SJCRH30 (cell line): ENCODE results near the gene TBC1D2. TPM values are rescaled to one million over a fixed set of nuclear protein-coding genes. Genes with fewer than 3 reads are reported as not detected.

Source experiments
- DNase-seq, 2 experiments: peaks; one replicate each; pipeline ENCODE4 v3.0.0-alpha.2; 2015 to 2020
- H3K27ac ChIP-seq: fragments of 250-450 bp; sonication (Bioruptor Pico); 2 replicates; pipeline ENCODE4 v1.5.1; 2020; ENCODE audit warnings: mild to moderate bottlenecking, moderate library complexity
- H3K27me3 ChIP-seq: fragments of 250-450 bp; sonication (Bioruptor Pico); 2 replicates; pipeline ENCODE4 v1.5.1; 2020; ENCODE audit warnings: mild to moderate bottlenecking, moderate library complexity
- H3K36me3 ChIP-seq: fragments of 250-450 bp; sonication (Bioruptor Pico); 2 replicates; pipeline ENCODE4 v1.5.1; 2020; ENCODE audit warnings: mild to moderate bottlenecking, moderate library complexity
- H3K4me1 ChIP-seq: fragments of 250-450 bp; sonication (Bioruptor Pico); 2 replicates; pipeline ENCODE4 v1.5.1; 2020; ENCODE audit warnings: mild to moderate bottlenecking, moderate library complexity
- H3K4me3 ChIP-seq: fragments of 250-450 bp; sonication (Bioruptor Pico); 2 replicates; pipeline ENCODE4 v1.5.1; 2020; ENCODE audit warnings: mild to moderate bottlenecking, moderate library complexity
- H3K9me3 ChIP-seq: fragments of 250-450 bp; sonication (Bioruptor Pico); replicated peaks from 2 replicates; pipeline ENCODE4 v1.5.1; 2020; ENCODE audit warnings: mild to moderate bottlenecking, moderate library complexity
- total RNA-seq: library from RNA; depleted of rRNA; stranded (reverse); fragments of >200 nt; shearing (Covaris generic); gene quantifications from 2 replicates; pipeline ENCODE4 v1.2.3, GENCODE V29; 2014

The TBC1D2 gene
- total RNA-seq, 1 experiment from 2014 or later = 1.4 TPM

GRCh38 chr9:98173181-98173580 lies 82.3 kb downstream of the TBC1D2 start:
- no peak overlapping the region for H3K27ac ChIP-seq
- no peak overlapping the region for H3K4me3 ChIP-seq
- no peak for DNase-seq
- H3K27me3 ChIP-seq = 0 out of 2 replicates have a peak, but pooled peaks cover 9% of the 10 kb centered on the region
- no peaks in the 10 kb centered on the region for H3K36me3 ChIP-seq
- H3K9me3 ChIP-seq = no peaks in the 10 kb centered on the region
- peaks cover 29% of the 10 kb centered on the region for H3K4me1 ChIP-seq

- Histone ChIP-seq H3K27me3 (0 out of 2 replicates have a peak, but pooled peaks cover 10% of the 10 kb centered on the region), H3K9me3 (no peaks in the 10 kb centered on the region), H3K4me3 (no peak overlapping the region), H3K36me3 (no peaks in the 10 kb centered on the region), H3K27ac (no peak overlapping the region), H3K4me1 (peaks cover 29% of the 10 kb centered on the region)
- DNase-seq = peak; percentile 90 to 94
Observed at GRCh38 chr9:98172604-98173003, 82.8 kb downstream of the TBC1D2 start.

- H3K9me3 ChIP-seq = no peaks in the 10 kb centered on the region
- H3K27ac ChIP-seq = no peak overlapping the region
- H3K4me3 ChIP-seq = no peak overlapping the region
- H3K27me3 ChIP-seq = 0 out of 2 replicates have a peak, but pooled peaks cover 8% of the 10 kb centered on the region
- peaks cover 29% of the 10 kb centered on the region for H3K4me1 ChIP-seq
- no peaks in the 10 kb centered on the region for H3K36me3 ChIP-seq
- DNase-seq = no peak
Observed at GRCh38 chr9:98171176-98171925, 84.1 kb downstream of the TBC1D2 start.

- peak; percentile 82 to 90 for DNase-seq
- peaks cover 29% of the 10 kb centered on the region for H3K4me1 ChIP-seq
- H3K27ac ChIP-seq = no peak overlapping the region
Observed at GRCh38 chr9:98168941-98169488, 86.4 kb downstream of the TBC1D2 start.

GRCh38 chr9:98168153-98168780 lies 87.2 kb downstream of the TBC1D2 start:
- 0 out of 2 replicates have a peak, but pooled peaks cover 6% of the 10 kb centered on the region for H3K27me3 ChIP-seq
- H3K27ac ChIP-seq = no peak overlapping the region
- H3K9me3 ChIP-seq = no peaks in the 10 kb centered on the region

More at GRCh38 chr9:98168941-98169488, 86.4 kb downstream of the TBC1D2 start:
- Histone ChIP-seq H3K27me3 (0 out of 2 replicates have a peak, but pooled peaks cover 6% of the 10 kb centered on the region), H3K9me3 (no peaks in the 10 kb centered on the region), H3K36me3 (no peaks in the 10 kb centered on the region), H3K4me3 (no peak overlapping the region)

GRCh38 chr9:98164912-98165311 lies 90.5 kb downstream of the TBC1D2 start:
- Histone ChIP-seq H3K36me3 (no peaks in the 10 kb centered on the region), H3K27me3 (peaks cover 13% of the 10 kb centered on the region), H3K4me1 (peaks cover 11% of the 10 kb centered on the region), H3K9me3 (no peaks in the 10 kb centered on the region), H3K4me3 (no peak overlapping the region), H3K27ac (no peak overlapping the region)
- no peak for DNase-seq

More at GRCh38 chr9:98168153-98168780, 87.2 kb downstream of the TBC1D2 start:
- peaks cover 27% of the 10 kb centered on the region for H3K4me1 ChIP-seq
- no peak for DNase-seq
- H3K36me3 ChIP-seq = no peaks in the 10 kb centered on the region
- H3K4me3 ChIP-seq = no peak overlapping the region

- Histone ChIP-seq H3K9me3 (no peaks in the 10 kb centered on the region), H3K4me1 (no peaks in the 10 kb centered on the region), H3K4me3 (no peak overlapping the region), H3K36me3 (no peaks in the 10 kb centered on the region), H3K27ac (no peak overlapping the region), H3K27me3 (peaks cover 18% of the 10 kb centered on the region)
- DNase-seq = no peak
Observed at GRCh38 chr9:98162613-98163012, 92.8 kb downstream of the TBC1D2 start.

GRCh38 chr9:98161851-98162250 lies 93.6 kb downstream of the TBC1D2 start:
- H3K4me1 ChIP-seq = no peaks in the 10 kb centered on the region
- H3K9me3 ChIP-seq = no peaks in the 10 kb centered on the region
- no peak overlapping the region for H3K27ac ChIP-seq
- H3K27me3 ChIP-seq = peaks cover 12% of the 10 kb centered on the region
- no peak for DNase-seq
- H3K4me3 ChIP-seq = no peak overlapping the region
- H3K36me3 ChIP-seq = no peaks in the 10 kb centered on the region

- Histone ChIP-seq H3K4me1 (no peaks in the 10 kb centered on the region), H3K9me3 (no peaks in the 10 kb centered on the region), H3K36me3 (no peaks in the 10 kb centered on the region), H3K27me3 (peaks cover 12% of the 10 kb centered on the region), H3K27ac (no peak overlapping the region), H3K4me3 (no peak overlapping the region)
- no peak for DNase-seq
Observed at GRCh38 chr9:98159790-98160189, 95.7 kb downstream of the TBC1D2 start.

GRCh38 chr9:98159301-98159700 lies 96.1 kb downstream of the TBC1D2 start:
- Histone ChIP-seq H3K27ac (no peak overlapping the region), H3K36me3 (no peaks in the 10 kb centered on the region), H3K4me3 (no peak overlapping the region), H3K9me3 (no peaks in the 10 kb centered on the region), H3K4me1 (no peaks in the 10 kb centered on the region), H3K27me3 (peaks cover 12% of the 10 kb centered on the region)
- DNase-seq = peak in 1 of 2 experiments; percentile 23

GRCh38 chr9:98158071-98158831 lies 97.2 kb downstream of the TBC1D2 start:
- H3K27me3 ChIP-seq = peaks cover 12% of the 10 kb centered on the region
- H3K36me3 ChIP-seq = no peaks in the 10 kb centered on the region
- H3K9me3 ChIP-seq = no peaks in the 10 kb centered on the region
- H3K4me3 ChIP-seq = no peak overlapping the region
- H3K27ac ChIP-seq = no peak overlapping the region
- no peaks in the 10 kb centered on the region for H3K4me1 ChIP-seq
- no peak for DNase-seq

GRCh38 chr9:98157372-98157771 lies 98.1 kb downstream of the TBC1D2 start:
- no peaks in the 10 kb centered on the region for H3K36me3 ChIP-seq
- DNase-seq = no peak
- no peaks in the 10 kb centered on the region for H3K4me1 ChIP-seq
- H3K27ac ChIP-seq = no peak overlapping the region
- no peak overlapping the region for H3K4me3 ChIP-seq
- H3K27me3 ChIP-seq = peaks cover 12% of the 10 kb centered on the region
- H3K9me3 ChIP-seq = no peaks in the 10 kb centered on the region

- H3K27ac ChIP-seq = no peak overlapping the region
- no peaks in the 10 kb centered on the region for H3K4me1 ChIP-seq
Observed at GRCh38 chr9:98154678-98155077, 100.8 kb downstream of the TBC1D2 start.

GRCh38 chr9:98152526-98152925 lies 102.9 kb downstream of the TBC1D2 start:
- Histone ChIP-seq H3K4me3 (no peak overlapping the region), H3K27ac (no peak overlapping the region), H3K4me1 (no peaks in the 10 kb centered on the region), H3K27me3 (no peaks in the 10 kb centered on the region), H3K36me3 (no peaks in the 10 kb centered on the region), H3K9me3 (no peaks in the 10 kb centered on the region)
- no peak for DNase-seq

More at GRCh38 chr9:98154678-98155077, 100.8 kb downstream of the TBC1D2 start:
- Histone ChIP-seq H3K27me3 (peaks cover 3% of the 10 kb centered on the region), H3K36me3 (no peaks in the 10 kb centered on the region), H3K9me3 (no peaks in the 10 kb centered on the region), H3K4me3 (no peak overlapping the region)
- no peak for DNase-seq
